ENCODE measurements around the gene PDE9A. TPM values are rescaled to one million over a fixed set of nuclear protein-coding genes. Genes with fewer than 3 reads are reported as not detected.

The PDE9A gene
- polyA plus RNA-seq, 1 experiment, result 0.14 TPM

- Histone ChIP-seq H3K4me3 (ENCODE audit: low read depth, low read length) (no peak overlapping the region), H3K9me3 (ENCODE audit: control insufficient read depth, insufficient read depth, low read length) (no peaks in the 10 kb centered on the region), H3K27me3 (ENCODE audit: control insufficient read depth, insufficient read depth, low read length) (peaks cover 43% of the 10 kb centered on the region), H3K27ac (ENCODE audit: low read depth, low read length) (no peak overlapping the region)
- no peak for DNase-seq (ENCODE audit: low read depth, low spot score)
- POLR2A ChIA-PET, result no interaction called here
- CTCF ChIA-PET, result no interaction called here
- no peak for TF ChIP-seq CTCF (IDR thresholded peaks at IDR 0.05; ENCODE audit: low read depth, low read length)
Observed at GRCh38 chr21:42652527-42653230, 742 bp upstream of the PDE9A start.

GRCh38 chr21:42654179-42654912, 925 bp downstream of the PDE9A start:
- no peaks in the 10 kb centered on the region for H3K9me3 ChIP-seq (ENCODE audit: control insufficient read depth, insufficient read depth, low read length)
- H3K4me3 ChIP-seq (ENCODE audit: low read depth, low read length), result no peak overlapping the region
- H3K27ac ChIP-seq (ENCODE audit: low read depth, low read length), result no peak overlapping the region
- H3K27me3 ChIP-seq (ENCODE audit: control insufficient read depth, insufficient read depth, low read length), result peaks cover 50% of the 10 kb centered on the region
- ChIA-PET POLR2A (no interaction called here), CTCF (no interaction called here)
- no peak for DNase-seq (ENCODE audit: low read depth, low spot score)
- TF ChIP-seq CTCF (IDR thresholded peaks at IDR 0.05; ENCODE audit: low read depth, low read length), result no peak

- no peak for TF ChIP-seq CTCF (IDR thresholded peaks at IDR 0.05; ENCODE audit: low read depth, low read length)
- no peak for DNase-seq (ENCODE audit: low read depth, low spot score)
- peaks cover 50% of the 10 kb centered on the region for H3K27me3 ChIP-seq (ENCODE audit: control insufficient read depth, insufficient read depth, low read length)
- H3K27ac ChIP-seq (ENCODE audit: low read depth, low read length), result no peak overlapping the region
- H3K9me3 ChIP-seq (ENCODE audit: control insufficient read depth, insufficient read depth, low read length), result no peaks in the 10 kb centered on the region
- H3K4me3 ChIP-seq (ENCODE audit: low read depth, low read length), result no peak overlapping the region
- POLR2A ChIA-PET, result no interaction called here
- CTCF ChIA-PET, result no interaction called here
Observed at GRCh38 chr21:42654913-42655795, 1.7 kb downstream of the PDE9A start.

GRCh38 chr21:42655796-42656770, 2.7 kb downstream of the PDE9A start:
- DNase-seq (ENCODE audit: low read depth, low spot score), result no peak

More at GRCh38 chr21:42655796-42656770, 2.7 kb downstream of the PDE9A start:
- POLR2A ChIA-PET, result no interaction called here
- Histone ChIP-seq H3K4me3 (ENCODE audit: low read depth, low read length) (no peak overlapping the region), H3K27me3 (ENCODE audit: control insufficient read depth, insufficient read depth, low read length) (peaks cover 50% of the 10 kb centered on the region), H3K9me3 (ENCODE audit: control insufficient read depth, insufficient read depth, low read length) (no peaks in the 10 kb centered on the region), H3K27ac (ENCODE audit: low read depth, low read length) (no peak overlapping the region)
- CTCF ChIA-PET, result no interaction called here
- TF ChIP-seq CTCF (IDR thresholded peaks at IDR 0.05; ENCODE audit: low read depth, low read length), result no peak
